IPS-15b (cell line): ENCODE data around the gene AMZ1.

Experiments used
- H3K27me3 ChIP-seq: one replicate; pipeline ENCODE4 v1.6.1; 2013; ENCODE audit warnings: low read length; ENCODE audit not compliant: control insufficient read depth, insufficient read depth
- H3K36me3 ChIP-seq: one replicate; pipeline ENCODE4 v1.6.1; 2013; ENCODE audit warnings: low read length; ENCODE audit not compliant: control insufficient read depth, insufficient read depth
- H3K4me1 ChIP-seq: one replicate; pipeline ENCODE4 v1.6.1; 2013; ENCODE audit warnings: mild to moderate bottlenecking, low read length; ENCODE audit not compliant: control insufficient read depth, insufficient read depth
- H3K4me3 ChIP-seq: one replicate; pipeline ENCODE4 v1.5.1; 2013; ENCODE audit warnings: low read depth, low read length
- H3K9ac ChIP-seq: one replicate; pipeline ENCODE4 v1.6.1; 2013; ENCODE audit warnings: low read depth, mild to moderate bottlenecking, low read length
- H3K9me3 ChIP-seq: one replicate; pipeline ENCODE4 v1.6.1; 2013; ENCODE audit warnings: mild to moderate bottlenecking, low read length; ENCODE audit not compliant: control insufficient read depth, insufficient read depth

AMZ1 gene

DNA sequence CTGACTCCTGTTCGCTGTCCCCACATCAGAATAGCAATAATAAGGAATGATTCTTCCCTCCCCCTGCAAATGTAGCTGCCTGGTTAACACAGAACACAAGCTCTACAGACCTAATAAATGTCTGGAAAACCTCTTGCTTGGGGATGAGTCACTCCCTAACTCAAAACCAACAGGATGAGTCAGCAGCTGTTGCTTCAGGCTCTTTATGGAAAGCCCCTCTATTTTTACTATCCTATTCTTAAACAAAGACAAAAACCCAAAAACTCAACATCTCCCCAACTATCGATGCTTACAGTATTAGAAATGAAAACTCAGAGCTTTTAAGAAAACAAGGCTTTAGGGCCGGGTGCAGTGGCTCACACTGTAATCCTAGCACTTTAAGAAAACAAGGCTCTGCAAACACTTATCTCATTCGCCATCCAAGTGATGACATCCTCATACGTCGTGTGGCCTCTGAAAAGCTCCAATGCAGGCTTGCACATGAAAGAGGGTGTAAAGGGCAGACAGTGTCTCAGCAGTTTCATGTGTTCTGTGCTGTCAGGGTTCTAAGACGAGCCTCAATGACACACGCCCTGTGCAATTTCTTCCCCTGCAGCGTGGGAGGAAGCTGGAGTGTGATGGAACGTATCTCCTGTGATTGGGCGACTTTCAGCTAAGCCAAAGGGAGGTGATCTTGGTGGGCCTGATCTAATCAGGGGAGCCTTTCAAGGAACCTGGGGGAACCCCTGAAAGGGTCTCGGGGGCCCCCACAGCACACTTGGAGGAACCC lies 70.1 kb downstream of the AMZ1 start:
- Histone ChIP-seq H3K27me3 (no peaks in the 10 kb centered on the region), H3K4me3 (no peak overlapping the region), H3K9ac (no peak overlapping the region), H3K4me1 (peaks cover 3% of the 10 kb centered on the region), H3K36me3 (no peaks in the 10 kb centered on the region), H3K9me3 (no peaks in the 10 kb centered on the region)

DNA sequence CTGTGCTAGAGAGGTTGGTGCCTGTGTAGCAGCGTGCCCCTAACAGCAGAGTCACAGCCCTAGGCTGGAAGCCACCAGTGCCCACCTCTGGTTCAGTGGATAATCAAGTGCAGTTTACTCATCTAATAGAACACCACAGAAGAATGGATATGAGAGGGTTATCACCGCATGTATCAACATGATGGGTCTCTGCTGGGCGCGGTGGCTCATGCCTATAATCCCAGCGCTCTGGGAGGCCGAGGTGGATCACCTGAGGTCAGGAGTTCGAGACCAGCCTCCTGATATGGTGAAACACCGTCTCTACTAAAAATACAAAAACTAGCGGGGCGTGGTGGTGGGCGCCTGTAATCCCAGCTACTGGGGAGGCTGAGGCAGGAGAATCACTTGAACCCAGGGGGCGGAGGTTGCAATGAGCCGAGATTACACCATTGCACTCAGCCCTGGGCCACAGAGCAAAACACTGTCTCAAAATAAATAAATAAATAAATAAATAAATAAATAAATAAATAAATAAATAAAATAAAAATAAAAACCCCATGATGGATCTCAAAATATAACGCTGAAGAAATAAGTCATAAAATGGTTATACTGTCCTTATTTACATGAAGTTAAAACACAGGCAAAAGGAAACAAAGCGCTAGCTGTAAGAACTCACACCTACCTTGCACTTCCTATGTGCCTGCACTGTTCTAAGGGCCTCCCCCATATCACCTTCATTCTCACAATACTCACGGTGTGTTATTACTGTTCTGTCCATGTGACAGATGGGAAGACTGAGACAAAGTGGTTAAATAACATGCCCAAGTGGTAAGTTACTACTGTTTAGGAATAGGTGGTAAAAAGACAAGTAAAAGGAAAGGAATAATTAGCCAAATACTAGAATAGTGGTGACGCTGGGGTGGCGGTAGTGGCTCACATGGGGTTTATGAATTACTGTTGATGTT lies 70.9 kb downstream of the AMZ1 start:
- Histone ChIP-seq H3K27me3 (no peaks in the 10 kb centered on the region), H3K36me3 (no peaks in the 10 kb centered on the region), H3K4me3 (no peak overlapping the region), H3K4me1 (peaks cover 5% of the 10 kb centered on the region), H3K9ac (no peak overlapping the region), H3K9me3 (no peaks in the 10 kb centered on the region)

DNA sequence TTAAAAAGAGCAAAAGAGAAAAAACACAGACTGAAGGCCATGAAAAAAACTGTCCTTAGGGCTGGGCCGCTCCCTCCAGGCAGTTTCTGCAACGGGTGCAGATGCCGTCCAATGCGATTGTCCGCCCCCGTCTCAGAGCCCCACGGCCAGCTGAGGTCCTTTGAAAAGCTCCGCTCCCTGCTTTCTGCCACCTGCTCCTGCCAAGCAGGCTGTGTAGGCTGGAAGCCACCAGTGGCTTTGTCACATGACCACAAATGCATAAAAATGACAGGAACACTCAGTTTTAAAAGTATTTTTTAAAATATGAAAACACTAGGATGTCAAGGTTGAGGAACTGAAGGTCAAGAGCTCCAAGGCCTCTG lies 71.7 kb downstream of the AMZ1 start:
- Histone ChIP-seq H3K36me3 (no peaks in the 10 kb centered on the region), H3K4me1 (peaks cover 5% of the 10 kb centered on the region), H3K4me3 (no peak overlapping the region), H3K9me3 (no peaks in the 10 kb centered on the region), H3K27me3 (no peaks in the 10 kb centered on the region), H3K9ac (no peak overlapping the region)

DNA sequence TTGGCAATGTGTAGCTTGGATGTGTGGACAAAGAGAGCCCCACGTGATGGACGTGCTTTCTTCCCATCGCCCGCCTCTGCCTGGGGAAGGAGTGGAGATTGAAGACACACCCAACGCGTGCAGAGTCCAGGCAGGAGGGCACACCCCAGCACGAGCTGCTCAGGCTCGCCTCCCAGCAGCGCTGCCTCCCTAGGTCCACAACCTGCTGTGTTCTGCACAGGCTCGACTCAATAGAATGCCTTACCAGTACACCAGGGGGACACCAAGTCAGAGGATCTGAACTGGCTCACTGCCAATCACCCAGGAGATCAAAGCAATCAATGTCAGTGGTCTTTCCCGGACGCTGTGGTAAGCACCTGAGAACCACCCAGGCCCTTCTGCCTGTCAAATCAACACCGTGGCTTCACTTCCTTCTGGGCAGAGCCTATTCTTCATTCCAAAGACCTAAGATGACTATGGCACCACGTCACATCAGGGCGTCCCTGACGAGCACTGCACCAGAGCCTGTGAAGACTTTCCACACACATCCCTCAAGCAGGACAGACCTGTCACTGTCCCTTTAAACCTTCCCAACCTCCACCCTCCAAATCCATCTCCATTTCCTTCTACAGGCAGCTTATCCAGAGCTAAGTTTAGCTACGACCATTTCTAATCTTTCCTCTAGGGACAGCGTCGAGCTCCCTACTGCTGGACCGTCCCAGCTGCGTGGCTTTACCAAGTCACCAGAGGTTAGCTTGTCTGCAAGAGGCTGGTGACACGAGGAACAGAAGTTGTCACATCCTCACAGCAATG lies 72.3 kb downstream of the AMZ1 start:
- H3K4me1 ChIP-seq: peaks cover 5% of the 10 kb centered on the region
- H3K9ac ChIP-seq: no peak overlapping the region
- H3K4me3 ChIP-seq: no peak overlapping the region

DNA sequence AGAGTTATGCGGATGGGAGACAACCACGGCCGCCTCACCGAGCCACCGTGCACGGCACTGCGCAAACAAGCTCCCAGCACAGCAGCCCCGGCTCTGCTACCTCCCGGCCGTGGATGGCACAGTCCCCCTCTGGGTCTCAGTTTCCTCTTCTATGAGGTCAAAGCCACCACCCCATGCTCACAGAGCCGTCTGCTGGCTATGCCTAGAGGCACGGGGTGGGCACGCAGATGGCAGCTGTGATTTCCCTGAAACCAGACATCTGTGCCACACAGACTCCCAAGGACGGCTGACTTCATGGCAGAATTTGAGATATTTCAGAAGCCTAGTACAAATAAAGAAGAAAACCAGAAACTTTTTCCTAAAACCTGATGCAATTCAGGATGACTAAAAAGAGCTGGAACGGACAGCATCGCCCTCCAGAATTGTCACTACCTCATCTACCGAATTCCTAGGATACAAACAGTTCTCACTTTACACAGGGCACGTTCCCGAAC lies 73.2 kb downstream of the AMZ1 start:
- H3K27me3 ChIP-seq: no peaks in the 10 kb centered on the region
- H3K9me3 ChIP-seq: no peaks in the 10 kb centered on the region
- no peak overlapping the region for H3K9ac ChIP-seq
- H3K36me3 ChIP-seq: no peaks in the 10 kb centered on the region
- H3K4me3 ChIP-seq: no peak overlapping the region
- H3K4me1 ChIP-seq: peaks cover 5% of the 10 kb centered on the region

More for the DNA sequence above, 72.3 kb downstream of the AMZ1 start:
- Histone ChIP-seq H3K36me3 (no peaks in the 10 kb centered on the region), H3K9me3 (no peaks in the 10 kb centered on the region), H3K27me3 (no peaks in the 10 kb centered on the region)

DNA sequence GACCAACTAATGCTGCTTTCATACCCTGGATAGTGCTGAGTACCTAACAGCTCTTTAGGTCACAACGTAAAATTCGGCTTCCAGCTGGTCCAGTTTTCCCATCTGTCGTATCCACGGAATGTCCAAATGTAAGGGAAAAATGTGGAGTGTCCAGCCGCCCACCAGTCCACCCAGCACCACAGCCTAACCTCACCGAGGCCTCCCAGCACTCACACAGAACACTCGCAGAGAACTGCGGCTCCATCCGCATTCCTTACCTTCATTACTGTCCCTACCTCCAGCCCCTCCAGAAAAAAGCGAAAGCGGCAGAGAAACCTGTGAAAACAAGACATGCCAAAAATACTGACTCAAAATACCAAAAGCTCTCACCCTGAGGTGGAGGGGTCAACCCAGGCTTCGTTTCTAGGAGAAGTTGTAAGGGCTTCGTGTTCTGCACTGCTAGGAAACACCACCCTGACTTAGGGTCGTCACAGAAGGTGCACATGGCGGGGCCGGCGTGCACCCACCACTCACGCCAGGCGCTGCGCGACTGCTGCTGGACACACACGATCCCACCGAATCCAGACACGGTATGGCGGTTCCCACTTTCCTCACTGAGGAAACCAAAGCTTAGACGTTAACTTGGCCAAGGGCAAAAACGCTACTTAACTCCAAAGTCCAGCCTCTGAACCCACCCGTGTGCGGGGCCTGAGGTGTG lies 73.9 kb downstream of the AMZ1 start:
- Histone ChIP-seq H3K9ac (no peak overlapping the region), H3K36me3 (no peaks in the 10 kb centered on the region), H3K4me3 (no peak overlapping the region), H3K9me3 (no peaks in the 10 kb centered on the region), H3K4me1 (peaks cover 5% of the 10 kb centered on the region), H3K27me3 (no peaks in the 10 kb centered on the region)

DNA sequence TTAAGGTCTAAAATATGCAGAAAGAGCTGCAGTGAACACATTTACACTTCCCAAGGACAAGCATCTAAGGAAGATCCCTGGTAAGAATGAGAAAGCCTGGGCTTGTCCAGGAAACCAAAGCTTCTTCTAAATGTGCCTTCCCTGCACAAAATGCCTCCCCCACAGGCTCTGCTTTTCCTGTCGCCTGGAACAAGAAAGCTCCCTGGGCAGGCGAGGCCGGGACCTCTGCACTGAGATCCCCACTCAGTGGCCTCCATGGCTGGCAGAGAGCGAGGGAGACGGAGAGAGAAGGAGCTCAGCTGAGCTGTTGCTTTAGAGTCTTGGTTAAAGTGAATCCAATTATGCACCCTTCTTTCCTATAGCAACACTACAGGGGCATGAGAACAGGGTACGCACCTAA lies 75.6 kb downstream of the AMZ1 start:
- no peak overlapping the region for H3K9ac ChIP-seq
- no peak overlapping the region for H3K4me3 ChIP-seq
- peaks cover 5% of the 10 kb centered on the region for H3K4me1 ChIP-seq
- no peaks in the 10 kb centered on the region for H3K9me3 ChIP-seq
- H3K27me3 ChIP-seq: no peaks in the 10 kb centered on the region
- no peaks in the 10 kb centered on the region for H3K36me3 ChIP-seq

DNA sequence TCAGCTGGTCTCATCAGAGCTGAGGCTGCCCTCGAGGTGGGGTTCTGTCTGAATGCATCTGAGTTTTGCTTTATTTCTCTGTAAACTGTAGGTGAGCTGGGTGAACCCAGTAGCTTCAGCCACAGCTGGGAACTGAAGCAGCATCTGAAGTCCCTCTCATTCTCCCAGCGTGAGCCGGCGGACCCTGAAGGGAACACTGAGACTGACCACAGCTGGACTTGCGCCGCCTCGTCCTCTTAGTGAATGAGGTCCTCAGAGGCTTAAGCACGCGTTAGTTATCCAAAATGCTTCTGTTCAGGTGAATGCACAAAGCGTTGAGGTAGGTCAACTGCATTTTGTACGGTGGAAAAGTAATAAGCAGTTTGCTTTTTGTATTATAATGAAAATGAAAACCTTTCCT lies 76.6 kb downstream of the AMZ1 start:
- H3K36me3 ChIP-seq: no peaks in the 10 kb centered on the region
- no peaks in the 10 kb centered on the region for H3K27me3 ChIP-seq
- H3K9me3 ChIP-seq: no peaks in the 10 kb centered on the region
- peaks cover 5% of the 10 kb centered on the region for H3K4me1 ChIP-seq
- H3K4me3 ChIP-seq: no peak overlapping the region
- no peak overlapping the region for H3K9ac ChIP-seq
